ENCODE results near the gene ZMYND19.

Gene ZMYND19

DNA sequence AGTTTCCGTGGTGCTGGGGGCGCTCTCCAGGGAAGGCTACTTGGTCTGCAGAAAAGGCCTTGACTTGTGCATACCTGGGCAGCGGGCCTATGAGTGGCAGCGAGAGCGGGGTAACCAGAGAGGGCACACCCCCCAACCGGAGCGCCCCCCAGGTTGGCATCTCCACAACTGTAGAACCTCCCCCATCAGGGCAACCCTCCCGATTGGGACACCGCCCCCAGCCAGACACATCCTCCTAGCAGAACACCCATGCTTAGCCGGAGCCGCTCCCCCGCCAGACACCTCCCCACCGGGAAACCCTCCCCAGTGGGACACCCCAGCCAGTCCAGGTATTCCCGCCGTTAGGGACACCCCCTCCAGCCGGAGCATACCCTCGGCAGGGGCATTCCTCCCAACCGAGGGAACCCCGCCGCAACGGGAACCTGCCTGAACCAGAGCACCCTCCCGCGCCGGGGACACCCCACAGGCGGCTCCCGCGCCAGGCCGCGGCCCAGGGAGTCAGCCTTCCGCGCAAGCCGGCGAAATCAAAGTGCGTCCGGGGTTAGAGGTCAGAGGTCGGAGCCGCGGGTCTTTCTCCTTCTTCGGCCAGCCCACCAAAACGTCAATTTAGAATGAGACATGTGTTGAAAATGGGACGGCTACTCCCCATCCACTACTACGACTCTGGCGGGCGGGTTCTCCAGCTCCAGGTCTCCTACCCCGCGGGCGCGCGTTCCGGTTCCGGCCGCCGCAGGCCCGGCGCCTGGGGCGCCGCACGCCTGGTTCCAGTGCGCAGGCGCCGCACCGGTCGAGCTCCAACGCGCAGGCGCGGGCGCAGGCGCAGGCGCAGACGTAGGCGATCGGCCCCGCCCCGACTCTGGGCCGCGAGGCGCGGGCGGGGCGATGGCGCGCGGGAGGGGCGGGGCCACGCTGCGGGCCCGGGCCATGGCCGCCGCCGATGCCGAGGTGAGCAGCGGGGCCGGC, 28.1 kb upstream of the ZMYND19 start, which contains the start of gene EHMT1 (continued):
- TF ChIP-seq ZNF335 (tag by site-specific recombination; conservative IDR thresholded peaks at IDR 0.05), result peak; percentile 94
- TF ChIP-seq, protein P1, sequence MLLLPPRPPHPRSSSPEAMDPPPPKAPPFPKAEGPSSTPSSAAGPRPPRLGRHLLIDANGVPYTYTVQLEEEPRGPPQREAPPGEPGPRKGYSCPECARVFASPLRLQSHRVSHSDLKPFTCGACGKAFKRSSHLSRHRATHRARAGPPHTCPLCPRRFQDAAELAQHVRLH (tag by site-specific recombination; IDR thresholded peaks at IDR 0.05), result peak; percentile 91
- TF ChIP-seq GLI2 (tag by site-specific recombination; IDR thresholded peaks at IDR 0.05; ENCODE audit: borderline replicate concordance, low read depth), result no peak
- no peak for TF ChIP-seq ZNF37A (tag by site-specific recombination; IDR thresholded peaks at IDR 0.05)
- TF ChIP-seq ZEB2 (tag by site-specific recombination; IDR thresholded peaks at IDR 0.05), result peak; percentile 95
- TF ChIP-seq, protein P2, sequence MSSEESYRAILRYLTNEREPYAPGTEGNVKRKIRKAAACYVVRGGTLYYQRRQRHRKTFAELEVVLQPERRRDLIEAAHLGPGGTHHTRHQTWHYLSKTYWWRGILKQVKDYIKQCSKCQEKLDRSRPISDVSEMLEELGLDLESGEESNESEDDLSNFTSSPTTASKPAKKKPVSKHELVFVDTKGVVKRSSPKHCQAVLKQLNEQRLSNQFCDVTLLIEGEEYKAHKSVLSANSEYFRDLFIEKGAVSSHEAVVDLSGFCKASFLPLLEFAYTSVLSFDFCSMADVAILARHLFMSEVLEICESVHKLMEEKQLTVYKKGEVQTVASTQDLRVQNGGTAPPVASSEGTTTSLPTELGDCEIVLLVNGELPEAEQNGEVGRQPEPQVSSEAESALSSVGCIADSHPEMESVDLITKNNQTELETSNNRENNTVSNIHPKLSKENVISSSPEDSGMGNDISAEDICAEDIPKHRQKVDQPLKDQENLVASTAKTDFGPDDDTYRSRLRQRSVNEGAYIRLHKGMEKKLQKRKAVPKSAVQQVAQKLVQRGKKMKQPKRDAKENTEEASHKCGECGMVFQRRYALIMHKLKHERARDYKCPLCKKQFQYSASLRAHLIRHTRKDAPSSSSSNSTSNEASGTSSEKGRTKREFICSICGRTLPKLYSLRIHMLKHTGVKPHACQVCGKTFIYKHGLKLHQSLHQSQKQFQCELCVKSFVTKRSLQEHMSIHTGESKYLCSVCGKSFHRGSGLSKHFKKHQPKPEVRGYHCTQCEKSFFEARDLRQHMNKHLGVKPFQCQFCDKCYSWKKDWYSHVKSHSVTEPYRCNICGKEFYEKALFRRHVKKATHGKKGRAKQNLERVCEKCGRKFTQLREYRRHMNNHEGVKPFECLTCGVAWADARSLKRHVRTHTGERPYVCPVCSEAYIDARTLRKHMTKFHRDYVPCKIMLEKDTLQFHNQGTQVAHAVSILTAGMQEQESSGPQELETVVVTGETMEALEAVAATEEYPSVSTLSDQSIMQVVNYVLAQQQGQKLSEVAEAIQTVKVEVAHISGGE (tag by site-specific recombination; conservative IDR thresholded peaks at IDR 0.05; ENCODE audit: low read depth), result peak; percentile 88
- peak; percentile 71 for TF ChIP-seq SP2 (tag by site-specific recombination; IDR thresholded peaks at IDR 0.05)

DNA sequence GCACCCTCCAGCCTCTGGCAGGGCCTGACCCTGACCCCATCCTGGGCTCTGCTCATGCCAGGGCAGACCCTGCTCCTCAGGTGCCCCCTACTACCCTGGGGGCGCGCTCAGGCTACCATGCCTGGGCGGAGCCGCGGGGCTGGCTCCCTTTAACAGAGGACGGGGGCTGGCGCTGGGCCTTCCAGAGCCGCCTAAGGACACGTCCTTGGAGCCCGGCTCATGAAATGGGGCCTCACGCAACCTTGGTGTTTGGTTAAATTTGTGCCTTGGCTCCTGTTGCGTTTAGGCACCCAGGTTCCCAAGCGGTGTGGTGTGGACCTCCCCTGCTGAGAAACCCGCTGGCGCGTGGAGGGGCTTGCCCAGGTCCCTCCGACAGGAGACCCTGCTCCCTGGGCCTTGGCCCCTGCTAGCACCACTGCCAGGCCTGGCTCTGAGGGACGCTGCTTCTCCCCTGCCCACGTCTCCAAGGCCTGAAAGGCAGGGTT, 25.1 kb upstream of the ZMYND19 start:
- H3K4me1 ChIP-seq (ENCODE audit: control insufficient read depth, insufficient read depth, low read length), result peaks cover 6% of the 10 kb centered on the region; the same call in 1 of the 2 replicates

DNA sequence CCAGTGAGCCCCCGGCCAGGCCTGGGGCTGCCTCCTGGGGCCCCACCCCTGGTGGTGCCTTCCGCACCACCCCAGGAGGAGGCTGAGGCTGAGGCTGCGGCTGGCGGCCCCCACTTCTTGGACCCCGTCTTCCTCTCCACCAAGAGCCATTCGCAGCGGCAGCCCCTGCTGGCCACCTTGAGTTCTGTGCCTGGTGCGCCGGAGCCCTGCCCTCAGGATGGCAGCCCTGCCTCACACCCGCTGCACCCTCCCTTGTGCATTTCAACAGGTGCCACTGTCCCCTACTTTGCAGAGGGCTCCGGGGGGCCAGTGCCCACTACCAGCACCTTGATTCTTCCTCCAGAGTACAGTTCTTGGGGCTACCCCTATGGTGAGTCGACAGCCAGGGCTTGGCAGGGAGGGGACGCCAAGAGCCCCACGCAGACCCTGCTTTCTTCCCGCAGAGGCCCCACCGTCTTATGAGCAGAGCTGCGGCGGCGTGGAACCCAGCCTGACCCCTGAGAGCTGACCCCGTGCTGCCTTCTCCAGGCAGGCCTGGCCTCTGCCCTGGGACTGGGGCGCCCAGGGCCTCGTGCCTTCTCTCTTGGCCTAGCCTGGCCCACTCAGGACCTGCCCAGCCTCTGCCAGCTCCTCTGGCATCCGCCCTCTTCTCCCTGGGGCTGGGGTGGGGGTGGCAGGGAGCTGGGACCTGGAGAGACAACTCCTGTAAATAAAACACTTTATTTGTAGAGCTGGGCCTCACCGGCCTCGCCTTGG, 24.5 kb upstream of the ZMYND19 start:
- no peak overlapping the region for H3K27ac ChIP-seq (ENCODE audit: extremely low read depth, low read depth, low read length)
- no peak overlapping the region for H3K4me3 ChIP-seq (ENCODE audit: low read depth, low read length)
- POLR2A ChIA-PET, result interaction anchor here (1.1 to 1.6 kb wide), 4 partner anchors 10 to 35 kb away, joined by 3 to 7 read pairs (median 4); partner anchors contain the start of genes ARRDC1 and ZMYND19
- CTCF ChIA-PET, result interaction anchor here (3.0 kb wide), 1 partner anchor 33 kb away, joined by 16 read pairs; no protein-coding TSS in a partner anchor
- H3K4me1 ChIP-seq (ENCODE audit: control insufficient read depth, insufficient read depth, low read length), result peaks cover 6% of the 10 kb centered on the region; the same call in 1 of the 2 replicates
- TF ChIP-seq ZNF548 (tag by site-specific recombination; IDR thresholded peaks at IDR 0.05) (no peak), OSR2 (tag by site-specific recombination; IDR thresholded peaks at IDR 0.05) (no peak), SCRT1 (tag by site-specific recombination; IDR thresholded peaks at IDR 0.05; ENCODE audit: borderline replicate concordance) (peak; percentile 51; the same call in 1 of the 2 replicates), SCRT2 (tag by site-specific recombination; IDR thresholded peaks at IDR 0.05) (peak; percentile 85), ZNF624 (tag by site-specific recombination; IDR thresholded peaks at IDR 0.05) (no peak)
- TF ChIP-seq, protein P3, sequence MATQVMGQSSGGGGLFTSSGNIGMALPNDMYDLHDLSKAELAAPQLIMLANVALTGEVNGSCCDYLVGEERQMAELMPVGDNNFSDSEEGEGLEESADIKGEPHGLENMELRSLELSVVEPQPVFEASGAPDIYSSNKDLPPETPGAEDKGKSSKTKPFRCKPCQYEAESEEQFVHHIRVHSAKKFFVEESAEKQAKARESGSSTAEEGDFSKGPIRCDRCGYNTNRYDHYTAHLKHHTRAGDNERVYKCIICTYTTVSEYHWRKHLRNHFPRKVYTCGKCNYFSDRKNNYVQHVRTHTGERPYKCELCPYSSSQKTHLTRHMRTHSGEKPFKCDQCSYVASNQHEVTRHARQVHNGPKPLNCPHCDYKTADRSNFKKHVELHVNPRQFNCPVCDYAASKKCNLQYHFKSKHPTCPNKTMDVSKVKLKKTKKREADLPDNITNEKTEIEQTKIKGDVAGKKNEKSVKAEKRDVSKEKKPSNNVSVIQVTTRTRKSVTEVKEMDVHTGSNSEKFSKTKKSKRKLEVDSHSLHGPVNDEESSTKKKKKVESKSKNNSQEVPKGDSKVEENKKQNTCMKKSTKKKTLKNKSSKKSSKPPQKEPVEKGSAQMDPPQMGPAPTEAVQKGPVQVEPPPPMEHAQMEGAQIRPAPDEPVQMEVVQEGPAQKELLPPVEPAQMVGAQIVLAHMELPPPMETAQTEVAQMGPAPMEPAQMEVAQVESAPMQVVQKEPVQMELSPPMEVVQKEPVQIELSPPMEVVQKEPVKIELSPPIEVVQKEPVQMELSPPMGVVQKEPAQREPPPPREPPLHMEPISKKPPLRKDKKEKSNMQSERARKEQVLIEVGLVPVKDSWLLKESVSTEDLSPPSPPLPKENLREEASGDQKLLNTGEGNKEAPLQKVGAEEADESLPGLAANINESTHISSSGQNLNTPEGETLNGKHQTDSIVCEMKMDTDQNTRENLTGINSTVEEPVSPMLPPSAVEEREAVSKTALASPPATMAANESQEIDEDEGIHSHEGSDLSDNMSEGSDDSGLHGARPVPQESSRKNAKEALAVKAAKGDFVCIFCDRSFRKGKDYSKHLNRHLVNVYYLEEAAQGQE (tag by site-specific recombination; IDR thresholded peaks at IDR 0.05), result no peak
- TF ChIP-seq, protein P4, sequence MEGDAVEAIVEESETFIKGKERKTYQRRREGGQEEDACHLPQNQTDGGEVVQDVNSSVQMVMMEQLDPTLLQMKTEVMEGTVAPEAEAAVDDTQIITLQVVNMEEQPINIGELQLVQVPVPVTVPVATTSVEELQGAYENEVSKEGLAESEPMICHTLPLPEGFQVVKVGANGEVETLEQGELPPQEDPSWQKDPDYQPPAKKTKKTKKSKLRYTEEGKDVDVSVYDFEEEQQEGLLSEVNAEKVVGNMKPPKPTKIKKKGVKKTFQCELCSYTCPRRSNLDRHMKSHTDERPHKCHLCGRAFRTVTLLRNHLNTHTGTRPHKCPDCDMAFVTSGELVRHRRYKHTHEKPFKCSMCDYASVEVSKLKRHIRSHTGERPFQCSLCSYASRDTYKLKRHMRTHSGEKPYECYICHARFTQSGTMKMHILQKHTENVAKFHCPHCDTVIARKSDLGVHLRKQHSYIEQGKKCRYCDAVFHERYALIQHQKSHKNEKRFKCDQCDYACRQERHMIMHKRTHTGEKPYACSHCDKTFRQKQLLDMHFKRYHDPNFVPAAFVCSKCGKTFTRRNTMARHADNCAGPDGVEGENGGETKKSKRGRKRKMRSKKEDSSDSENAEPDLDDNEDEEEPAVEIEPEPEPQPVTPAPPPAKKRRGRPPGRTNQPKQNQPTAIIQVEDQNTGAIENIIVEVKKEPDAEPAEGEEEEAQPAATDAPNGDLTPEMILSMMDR (tag by site-specific recombination; IDR thresholded peaks at IDR 0.05), result peak; percentile 28
- no peaks in the 10 kb centered on the region for H3K9me3 ChIP-seq (ENCODE audit: control insufficient read depth, insufficient read depth, low read depth, low read length)
- H3K36me3 ChIP-seq (ENCODE audit: control insufficient read depth in 2 of 2, insufficient read depth in 1 of 2, low read length in 2 of 2), result peaks cover 0 to 38% of the 10 kb centered on the region in 2 experiments; a peak in 1 of 3 replicates

More for the DNA sequence above, 25.1 kb upstream of the ZMYND19 start:
- POLR2A ChIA-PET, result interaction anchor here (1.1 to 1.6 kb wide), 4 partner anchors 10 to 36 kb away, joined by 3 to 7 read pairs (median 4); partner anchors contain the start of genes ARRDC1 and ZMYND19
- H3K27ac ChIP-seq (ENCODE audit: extremely low read depth, low read depth, low read length), result no peak overlapping the region; the same call in 1 of the 2 replicates
- no peak overlapping the region for H3K4me3 ChIP-seq (ENCODE audit: low read depth, low read length)
- H3K36me3 ChIP-seq (ENCODE audit: control insufficient read depth in 2 of 2, insufficient read depth in 1 of 2, low read length in 2 of 2), result peaks cover 0 to 38% of the 10 kb centered on the region in 2 experiments; a peak in 1 of 3 replicates
- CTCF ChIA-PET, result no interaction called here
- H3K9me3 ChIP-seq (ENCODE audit: control insufficient read depth, insufficient read depth, low read depth, low read length), result no peaks in the 10 kb centered on the region
- TF ChIP-seq ZNF214 (tag by site-specific recombination; IDR thresholded peaks at IDR 0.05; ENCODE audit: borderline replicate concordance), result no peak
- TF ChIP-seq ZNF585B (tag by site-specific recombination; IDR thresholded peaks at IDR 0.05), result no peak
- TF ChIP-seq, protein P5, sequence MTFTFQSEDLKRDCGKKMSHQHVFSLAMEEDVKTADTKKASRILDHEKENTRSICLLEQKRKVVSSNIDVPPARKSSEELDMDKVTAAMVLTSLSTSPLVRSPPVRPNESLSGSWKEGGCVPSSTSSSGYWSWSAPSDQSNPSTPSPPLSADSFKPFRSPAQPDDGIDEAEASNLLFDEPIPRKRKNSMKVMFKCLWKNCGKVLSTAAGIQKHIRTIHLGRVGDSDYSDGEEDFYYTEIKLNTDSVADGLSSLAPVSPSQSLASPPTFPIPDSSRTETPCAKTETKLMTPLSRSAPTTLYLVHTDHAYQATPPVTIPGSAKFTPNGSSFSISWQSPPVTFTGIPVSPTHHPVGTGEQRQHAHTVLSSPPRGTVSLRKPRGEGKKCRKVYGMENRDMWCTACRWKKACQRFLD (tag by site-specific recombination; IDR thresholded peaks at IDR 0.05), result no peak
- TF ChIP-seq ZNF335 (tag by site-specific recombination; conservative IDR thresholded peaks at IDR 0.05), result no peak
- no peak for TF ChIP-seq ZNF2 (tag by site-specific recombination; IDR thresholded peaks at IDR 0.05)
- TF ChIP-seq ZSCAN16 (tag by site-specific recombination; IDR thresholded peaks at IDR 0.05), result no peak
- TF ChIP-seq ZNF843 (tag by site-specific recombination; IDR thresholded peaks at IDR 0.05), result no peak
- no peak for TF ChIP-seq ZNF404 (tag by site-specific recombination; IDR thresholded peaks at IDR 0.05)
- TF ChIP-seq ZNF274 (IDR thresholded peaks at IDR 0.05; ENCODE audit: low read length), result no peak
- TF ChIP-seq ZNF274 (tag by site-specific recombination; IDR thresholded peaks at IDR 0.05; ENCODE audit: borderline replicate concordance), result no peak
- TF ChIP-seq OVOL3 (tag by site-specific recombination; IDR thresholded peaks at IDR 0.05), result no peak

Measured in HEK293 (cell line).